Esophagus squamous epithelium (tissue), 5 donors: ENCODE measurements around the gene SPECC1. TPM values are rescaled to one million over a fixed set of nuclear protein-coding genes. Genes with fewer than 3 reads are reported as not detected.

ENCODE experiments used
- DNase-seq: peaks from one replicate; lab custom pipeline; 2025; lab: John Stamatoyannopoulos, UW
- H3K27ac ChIP-seq, 4 donors: fragments of 200-600 bp; sonication (generic); one replicate each; pipeline ENCODE4 v1.5.1; 2016 to 2019; ENCODE audit warnings: mild to moderate bottlenecking in 1 of 4
- H3K27me3 ChIP-seq, 4 donors: fragments of 200-600 bp; sonication (generic); 1 replicate in 3 of 4; 2 replicates in 1 of 4; pipeline versions ENCODE4 v1.5.1 to v1.6.0; 2017 to 2021; ENCODE audit warnings: antibody characterized with exemption in 1 of 4
- H3K36me3 ChIP-seq, 3 donors: fragments of 200-600 bp; sonication (generic); one replicate each; pipeline ENCODE4 v1.5.1; 2016 to 2019
- H3K4me1 ChIP-seq, 3 donors: fragments of 200-600 bp; sonication (generic); one replicate each; pipeline ENCODE4 v1.5.1; 2017 to 2019
- H3K4me3 ChIP-seq, 4 donors: fragments of 200-600 bp; sonication (generic); 1 replicate in 3 of 4; 2 replicates in 1 of 4; pipeline ENCODE4 v1.5.1; 2016 to 2019; ENCODE audit warnings: mild to moderate bottlenecking in 2 of 4, moderate library complexity in 1 of 4
- H3K9me3 ChIP-seq, 3 donors: fragments of 200-600 bp; sonication (generic); one replicate each; pipeline ENCODE4 v1.5.1; 2016 to 2019
- CTCF ChIP-seq, 6 experiments: fragments of 450-650 bp in 4 of 6; fragments of 200-600 bp in 2 of 6; sonication (generic) in 2 of 6; IDR thresholded peaks; one replicate each; pipeline ENCODE4 v1.5.1; 2016 to 2019; ENCODE audit warnings: antibody characterized with exemption in 6 of 6, mild to moderate bottlenecking in 4 of 6, moderate library complexity in 4 of 6
- POLR2A ChIP-seq, 4 donors: fragments of 450-650 bp; IDR thresholded peaks; one replicate each; pipeline ENCODE4 v1.6.1; 2017; ENCODE audit warnings: antibody characterized with exemption in 4 of 4, mild to moderate bottlenecking in 4 of 4, moderate library complexity in 3 of 4
- WGBS, 2 donors: methylation state at CpG; one replicate each; pipeline ENCODE4 v1.1.5; 2018; 5-methylcytosine and 5-hydroxymethylcytosine counted together
- intact Hi-C: fragments of 100-400 bp; cut with DNase I; formaldehyde crosslinking; loops from one replicate; pipeline ENCODE4 v1.15.0; 2022
- total RNA-seq, 4 donors: library from RNA; depleted of rRNA; stranded (reverse); fragments of >200 nt; gene quantifications; one replicate each; pipeline ENCODE4 v1.1.0, GENCODE V29; 2016
- donor health status: DM: yes; HTN: yes; CAD: no.

SPECC1 gene
- total RNA-seq, 4 donors from 2014 or later = 13.8 to 29.6 (median 19.0) TPM

DNA sequence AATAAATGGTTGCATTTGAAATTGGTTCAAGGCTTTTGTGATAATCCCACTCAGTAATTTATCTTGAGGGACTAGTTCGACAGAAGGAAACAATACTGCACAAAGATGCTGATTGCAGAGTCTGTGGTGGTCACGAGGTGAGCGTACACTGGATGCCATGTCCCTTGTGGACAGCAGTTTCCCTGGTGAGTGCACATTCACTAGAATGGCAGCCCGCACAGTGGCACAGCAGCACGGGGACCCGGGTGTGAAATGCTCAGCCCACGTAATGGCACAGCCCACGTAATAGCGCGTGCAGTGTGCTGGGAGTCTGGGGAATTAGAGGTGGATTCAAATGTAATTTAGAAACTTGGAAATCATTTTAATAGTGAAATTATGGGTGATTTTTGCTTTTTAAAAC lies 304.1 kb downstream of the SPECC1 start:
- no peak overlapping the region for H3K27ac ChIP-seq
- TF ChIP-seq CTCF (IDR thresholded peaks at IDR 0.05) = no peak
- no peak for TF ChIP-seq POLR2A (IDR thresholded peaks at IDR 0.05)
- intact Hi-C loops = no loop called here
- no peak for DNase-seq
- WGBS, 2 donors = 86 to 90% methylated on average over 10 of the region's 10 CpGs
- no peaks in the 10 kb centered on the region for H3K9me3 ChIP-seq
- H3K36me3 ChIP-seq = no peaks in the 10 kb centered on the region
- H3K4me1 ChIP-seq = no peaks in the 10 kb centered on the region
- no peak overlapping the region for H3K4me3 ChIP-seq
- H3K27me3 ChIP-seq = no peaks in the 10 kb centered on the region

DNA sequence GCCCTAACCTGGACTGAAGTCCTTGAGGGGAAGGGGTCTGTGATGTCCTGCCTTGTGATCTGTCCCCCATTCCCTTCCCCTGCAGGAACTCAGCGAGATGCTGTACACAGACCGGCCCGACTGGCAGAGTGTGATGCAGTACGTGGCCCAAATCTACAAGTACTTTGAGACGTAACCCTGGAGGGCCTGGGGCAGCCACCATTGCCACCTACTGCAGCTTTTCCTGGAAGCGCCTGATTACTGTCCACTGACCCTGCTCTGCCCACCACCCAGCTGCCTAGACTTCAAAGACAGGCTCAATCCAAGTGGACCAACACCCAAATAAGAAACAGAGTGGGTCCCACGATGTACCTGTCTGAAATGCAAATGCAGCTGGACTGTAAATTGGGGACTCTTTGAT lies 304.7 kb downstream of the SPECC1 start:
- Histone ChIP-seq H3K4me1 (no peaks in the 10 kb centered on the region), H3K27me3 (no peaks in the 10 kb centered on the region), H3K4me3 (no peak overlapping the region), H3K9me3 (no peaks in the 10 kb centered on the region), H3K36me3 (no peaks in the 10 kb centered on the region), H3K27ac (no peak overlapping the region)
- intact Hi-C loops = no loop called here
- TF ChIP-seq CTCF (IDR thresholded peaks at IDR 0.05) (no peak), POLR2A (IDR thresholded peaks at IDR 0.05) (no peak)
- DNase-seq = no peak
- WGBS, 2 donors = 80 to 100% methylated on average over 1 to 7 of the region's 7 CpGs

- no peak for TF ChIP-seq POLR2A (IDR thresholded peaks at IDR 0.05)
- TF ChIP-seq CTCF (IDR thresholded peaks at IDR 0.05) = no peak
- Histone ChIP-seq H3K4me1 (no peaks in the 10 kb centered on the region), H3K36me3 (no peaks in the 10 kb centered on the region), H3K27ac (no peak overlapping the region), H3K27me3 (no peaks in the 10 kb centered on the region), H3K4me3 (no peak overlapping the region), H3K9me3 (no peaks in the 10 kb centered on the region)
- no peak for DNase-seq
- intact Hi-C loops = no loop called here
- WGBS, 2 donors = 77 to 88% methylated on average over 6 of the region's 8 CpGs
Measured at GRCh38 chr17:20314834-20315233, 305.7 kb downstream of the SPECC1 start.

- TF ChIP-seq POLR2A (IDR thresholded peaks at IDR 0.05) (no peak), CTCF (IDR thresholded peaks at IDR 0.05) (no peak)
- DNase-seq = no peak
- 81 to 90% methylated on average over 3 to 7 of the region's 10 CpGs for WGBS, 2 donors
- Histone ChIP-seq H3K27ac (no peak overlapping the region), H3K27me3 (no peaks in the 10 kb centered on the region), H3K36me3 (no peaks in the 10 kb centered on the region), H3K4me1 (peaks cover 0 to 2% (median 1%) of the 10 kb centered on the region in 3 donors), H3K4me3 (no peak overlapping the region), H3K9me3 (no peaks in the 10 kb centered on the region)
- intact Hi-C loops = no loop called here
Measured at GRCh38 chr17:20315311-20315710, 306.2 kb downstream of the SPECC1 start.

DNA sequence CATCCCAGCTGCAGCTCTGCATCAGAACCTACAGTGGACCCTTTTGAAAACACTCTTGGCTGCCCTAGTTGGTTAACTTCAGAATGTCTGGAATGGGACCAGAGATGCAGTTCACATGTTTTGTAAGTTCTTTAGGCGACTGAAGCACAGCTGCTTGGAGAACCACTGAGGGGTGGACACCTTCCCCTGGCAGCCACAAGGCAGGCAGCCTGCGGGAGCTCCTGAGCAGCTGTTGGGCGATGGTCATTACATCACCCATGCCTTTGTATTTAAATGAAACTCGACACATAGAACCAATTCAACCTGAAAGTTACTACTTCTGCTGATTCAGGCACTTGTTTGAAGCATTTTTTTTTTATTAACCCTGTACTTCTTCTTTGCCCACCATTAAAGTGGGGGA lies 306.7 kb downstream of the SPECC1 start:
- TF ChIP-seq CTCF (IDR thresholded peaks at IDR 0.05) (no peak), POLR2A (IDR thresholded peaks at IDR 0.05) (no peak)
- H3K4me1 ChIP-seq = peaks cover 0 to 7% (median 3%) of the 10 kb centered on the region in 3 donors
- no peaks in the 10 kb centered on the region for H3K36me3 ChIP-seq
- intact Hi-C loops = no loop called here
- H3K27me3 ChIP-seq = no peaks in the 10 kb centered on the region
- no peak overlapping the region for H3K27ac ChIP-seq
- no peak overlapping the region for H3K4me3 ChIP-seq
- no peaks in the 10 kb centered on the region for H3K9me3 ChIP-seq
- DNase-seq = no peak
- 85 to 89% methylated on average over 3 to 4 of the region's 4 CpGs for WGBS, 2 donors
